Measurements from ENCODE around the gene POLR2A. TPM values are rescaled to one million over a fixed set of nuclear protein-coding genes. Genes with fewer than 3 reads are reported as not detected.

Gene POLR2A
- total and polyA plus RNA-seq, 2 of the 4 experiments (the other 2 are of a cell fraction), result 54.0 to 56.6 TPM

- H2BK15ac ChIP-seq (ENCODE audit: low read depth, low read length), result no peak overlapping the region
- no TSS peak for BruUV-seq (replicated peaks)
- H3K27ac ChIP-seq (ENCODE audit: insufficient read depth, low read length), result no peak overlapping the region
- H4K5ac ChIP-seq (ENCODE audit: low read depth, low read length), result no peak overlapping the region
- H2AK5ac ChIP-seq (ENCODE audit: low read depth, low read length), result no peak overlapping the region
- ChIA-PET POLR2A (ENCODE audit: unreplicated experiment) (interaction anchor here (0.6 kb wide), 3 partner anchors 28 to 934 kb away, joined by 3 to 8 read pairs (median 7); no protein-coding TSS in a partner anchor), CTCF (no interaction called here)
- no peak overlapping the region for H3K4me3 ChIP-seq (ENCODE audit: insufficient read depth, low read depth, low read length)
- no CpG with 5 or more reads among the region's 7 CpGs for WGBS, 2 experiments (ENCODE audit: extremely low coverage in 2 of 2, insufficient read length in 1 of 2)
- no peak overlapping the region for H4K8ac ChIP-seq (ENCODE audit: low read depth in 2 of 2, low read length in 2 of 2)
- intact Hi-C loops (cut with micrococcal nuclease), result no loop called here
- in situ Hi-C loops (cut with MboI; ENCODE audit: low sequenced_read_pairs), result no loop called here
- no peak for ATAC-seq (ENCODE audit: low read depth)
- no peak overlapping the region for H3K4ac ChIP-seq (ENCODE audit: low read depth, low read length)
- no peak overlapping the region for H4K91ac ChIP-seq (ENCODE audit: insufficient read depth, low read depth, low read length)
- no peak overlapping the region for H3K18ac ChIP-seq (ENCODE audit: low read depth, low read length)
- no peak overlapping the region for H2AFZ ChIP-seq (replicated peaks; ENCODE audit: low read length, poor library complexity)
- H3K9me3 ChIP-seq (ENCODE audit: control insufficient read depth, insufficient read depth, low read length), result no peaks in the 10 kb centered on the region
- no peak for DNase-seq
- peaks cover 22% of the 10 kb centered on the region for H3K4me1 ChIP-seq (ENCODE audit: control insufficient read depth, insufficient read depth, low read length)
- peaks cover 41% of the 10 kb centered on the region for H3K27me3 ChIP-seq (ENCODE audit: control insufficient read depth, insufficient read depth, low read length)
- no peak overlapping the region for H3K56ac ChIP-seq (ENCODE audit: extremely low read depth, insufficient read depth, low read length)
- 0 out of 2 replicates have a peak, but pooled peaks cover 8% of the 10 kb centered on the region for H3K9me1 ChIP-seq (ENCODE audit: insufficient read depth, low read length)
- H3K79me1 ChIP-seq (ENCODE audit: low read depth in 1 of 2, low read length in 2 of 2), result peaks cover 0 to 2% of the 10 kb centered on the region in 2 experiments; a peak in 1 of 4 replicates
- no peak overlapping the region for H3K4me2 ChIP-seq (ENCODE audit: low read depth, low read length)
- H3K14ac ChIP-seq (replicated peaks; ENCODE audit: low read depth, low read length), result no peak overlapping the region
- TF ChIP-seq RCOR1 (IDR thresholded peaks at IDR 0.05; ENCODE audit: insufficient replicate concordance, low read length) (no peak), CHD1 (IDR thresholded peaks at IDR 0.05; ENCODE audit: low read depth, low read length) (no peak), FOS (IDR thresholded peaks at IDR 0.05; ENCODE audit: low read depth, low read length) (no peak), SMC3 (IDR thresholded peaks at IDR 0.05; ENCODE audit: low read depth, low read length) (no peak), MAZ (IDR thresholded peaks at IDR 0.05; ENCODE audit: borderline replicate concordance, low read depth, low read length) (no peak), RAD21 (IDR thresholded peaks at IDR 0.05; ENCODE audit: low read length) (no peak)
- TF ChIP-seq, protein P1, sequence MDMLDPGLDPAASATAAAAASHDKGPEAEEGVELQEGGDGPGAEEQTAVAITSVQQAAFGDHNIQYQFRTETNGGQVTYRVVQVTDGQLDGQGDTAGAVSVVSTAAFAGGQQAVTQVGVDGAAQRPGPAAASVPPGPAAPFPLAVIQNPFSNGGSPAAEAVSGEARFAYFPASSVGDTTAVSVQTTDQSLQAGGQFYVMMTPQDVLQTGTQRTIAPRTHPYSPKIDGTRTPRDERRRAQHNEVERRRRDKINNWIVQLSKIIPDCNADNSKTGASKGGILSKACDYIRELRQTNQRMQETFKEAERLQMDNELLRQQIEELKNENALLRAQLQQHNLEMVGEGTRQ (IDR thresholded peaks at IDR 0.05; ENCODE audit: low read depth, low read length), result no peak
- no peak overlapping the region for H2BK20ac ChIP-seq (ENCODE audit: low read depth, low read length)
- H3K9ac ChIP-seq (ENCODE audit: low read depth, low read length), result no peak overlapping the region
- H4K20me1 ChIP-seq (ENCODE audit: insufficient read depth, low read length), result peaks cover 3% of the 10 kb centered on the region; the same call in 1 of the 2 replicates
- H2BK120ac ChIP-seq (ENCODE audit: low read depth, low read length), result no peak overlapping the region
- H3K23ac ChIP-seq (ENCODE audit: low read depth, low read length), result no peak overlapping the region
- dilution Hi-C loops (cut with HindIII; ENCODE audit: low sequenced_read_pairs, unreplicated experiment), result no loop called here
- H3K36me3 ChIP-seq (ENCODE audit: control insufficient read depth, insufficient read depth, low read length), result no peaks in the 10 kb centered on the region
- no peak overlapping the region for H2AK9ac ChIP-seq (replicated peaks; ENCODE audit: low read depth, low read length, poor library complexity)
- no peak overlapping the region for H2BK5ac ChIP-seq (ENCODE audit: low read depth, low read length, poor library complexity, severe bottlenecking)
Observed at GRCh38 chr17:7441266-7441665, 42.9 kb upstream of the POLR2A start.
